ENCODE data around the gene TTLL9.
"Not testable (repeated sequence)": the region's sequence is repeated elsewhere in the genome, so short reads cannot be mapped to it uniquely, and the experiment has no call there.

The TTLL9 gene

GRCh38 chr20:31916708-31917107, 46.3 kb downstream of the TTLL9 start:
- H3K4me3 ChIP-seq (ENCODE audit: low read depth, low read length): no peak overlapping the region

- not testable (repeated sequence) for H3K4me3 ChIP-seq (ENCODE audit: low read depth, low read length)
These were observed 47.6 kb downstream of the TTLL9 start for GRCh38 chr20:31917962-31918412.

- no peak overlapping the region for H3K4me3 ChIP-seq (ENCODE audit: low read depth, low read length)
These were observed 48.2 kb downstream of the TTLL9 start for GRCh38 chr20:31918466-31919105.

- H3K4me3 ChIP-seq (ENCODE audit: low read depth, low read length): no peak overlapping the region
These were observed 49.1 kb downstream of the TTLL9 start for GRCh38 chr20:31919410-31920155.

- no peak overlapping the region for H3K4me3 ChIP-seq (ENCODE audit: low read depth, low read length)
These were observed 49.9 kb downstream of the TTLL9 start for GRCh38 chr20:31920275-31920855.

- not testable (repeated sequence) for H3K4me3 ChIP-seq (ENCODE audit: low read depth, low read length)
These were observed 51.0 kb downstream of the TTLL9 start for GRCh38 chr20:31921480-31921879.

GRCh38 chr20:31922181-31922580, 51.7 kb downstream of the TTLL9 start:
- no peak overlapping the region for H3K4me3 ChIP-seq (ENCODE audit: low read depth, low read length)

GRCh38 chr20:31922588-31922987, 52.2 kb downstream of the TTLL9 start:
- no peak overlapping the region for H3K4me3 ChIP-seq (ENCODE audit: low read depth, low read length)

GRCh38 chr20:31923388-31924331, 53.2 kb downstream of the TTLL9 start:
- H3K4me3 ChIP-seq (ENCODE audit: low read depth, low read length): no peak overlapping the region

GRCh38 chr20:31924561-31924960, 54.1 kb downstream of the TTLL9 start:
- H3K4me3 ChIP-seq (ENCODE audit: low read depth, low read length): no peak overlapping the region

GRCh38 chr20:31925631-31926030, 55.2 kb downstream of the TTLL9 start:
- H3K4me3 ChIP-seq (ENCODE audit: low read depth, low read length): no peak overlapping the region

- H3K4me3 ChIP-seq (ENCODE audit: low read depth, low read length): no peak overlapping the region
These were observed 56.1 kb downstream of the TTLL9 start for GRCh38 chr20:31926493-31926892.

GRCh38 chr20:31927627-31928159, 57.3 kb downstream of the TTLL9 start:
- no peak overlapping the region for H3K4me3 ChIP-seq (ENCODE audit: low read depth, low read length)

GRCh38 chr20:31929631-31930030, 59.2 kb downstream of the TTLL9 start:
- not testable (repeated sequence) for H3K4me3 ChIP-seq (ENCODE audit: low read depth, low read length)

GRCh38 chr20:31930779-31931178, 60.3 kb downstream of the TTLL9 start:
- no peak overlapping the region for H3K4me3 ChIP-seq (ENCODE audit: low read depth, low read length)

GRCh38 chr20:31933698-31934097, 63.3 kb downstream of the TTLL9 start:
- no peak overlapping the region for H3K4me3 ChIP-seq (ENCODE audit: low read depth, low read length)

GRCh38 chr20:31934491-31934890, 64.1 kb downstream of the TTLL9 start:
- H3K4me3 ChIP-seq (ENCODE audit: low read depth, low read length): no peak overlapping the region

GRCh38 chr20:31934968-31935764, 64.7 kb downstream of the TTLL9 start:
- no peak overlapping the region for H3K4me3 ChIP-seq (ENCODE audit: low read depth, low read length)

GRCh38 chr20:31936420-31936819, 66.0 kb downstream of the TTLL9 start:
- H3K4me3 ChIP-seq (ENCODE audit: low read depth, low read length): no peak overlapping the region

GRCh38 chr20:31937820-31938219, 67.4 kb downstream of the TTLL9 start:
- no peak overlapping the region for H3K4me3 ChIP-seq (ENCODE audit: low read depth, low read length)
